Chondrocyte (in vitro differentiated cells): ENCODE data around the gene ARFGEF2. TPM values are rescaled to one million over a fixed set of nuclear protein-coding genes. Genes with fewer than 3 reads are reported as not detected.

Experiments
- DNase-seq: peaks from one replicate; pipeline ENCODE4 v3.0.0; 2021; ENCODE audit warnings: mixed read lengths, low spot score
- H3K27ac Mint-ChIP-seq: one replicate; pipeline ENCODE4 v1.8.0; 2021; ENCODE audit warnings: mild to moderate bottlenecking, moderate library complexity, mixed read lengths; ENCODE audit not compliant: unreplicated experiment
- H3K27me3 Mint-ChIP-seq: 2 replicates; pipeline ENCODE4 v1.8.0; 2021; ENCODE audit warnings: low read depth, mixed read lengths
- H3K36me3 Mint-ChIP-seq: 2 replicates; pipeline ENCODE4 v1.8.0; 2021; ENCODE audit warnings: low read depth, mixed read lengths
- H3K4me1 Mint-ChIP-seq: 2 replicates; pipeline ENCODE4 v1.8.0; 2021; ENCODE audit warnings: low read depth, mild to moderate bottlenecking, mixed read lengths
- H3K4me3 Mint-ChIP-seq: one replicate; pipeline ENCODE4 v1.8.0; 2021; ENCODE audit warnings: mild to moderate bottlenecking, moderate library complexity, mixed read lengths; ENCODE audit not compliant: unreplicated experiment
- H3K9me3 Mint-ChIP-seq: 2 replicates; pipeline ENCODE4 v1.8.0; 2021; ENCODE audit warnings: low read depth, mixed read lengths
- total RNA-seq: library from RNA; stranded (reverse); gene quantifications from 3 replicates; pipeline ENCODE4 v1.2.1, GENCODE V29; 2021
- TF ChIP-seq, protein P1 (sequence below): fragments of 200-600 bp; sonication (generic); IDR thresholded peaks from 2 replicates; pipeline ENCODE4 v1.5.0; 2021; ENCODE audit warnings: antibody characterized with exemption, mild to moderate bottlenecking, moderate library complexity

ARFGEF2 gene
- total RNA-seq, 1 donor from 2014 or later, result 31.8 TPM

DNA sequence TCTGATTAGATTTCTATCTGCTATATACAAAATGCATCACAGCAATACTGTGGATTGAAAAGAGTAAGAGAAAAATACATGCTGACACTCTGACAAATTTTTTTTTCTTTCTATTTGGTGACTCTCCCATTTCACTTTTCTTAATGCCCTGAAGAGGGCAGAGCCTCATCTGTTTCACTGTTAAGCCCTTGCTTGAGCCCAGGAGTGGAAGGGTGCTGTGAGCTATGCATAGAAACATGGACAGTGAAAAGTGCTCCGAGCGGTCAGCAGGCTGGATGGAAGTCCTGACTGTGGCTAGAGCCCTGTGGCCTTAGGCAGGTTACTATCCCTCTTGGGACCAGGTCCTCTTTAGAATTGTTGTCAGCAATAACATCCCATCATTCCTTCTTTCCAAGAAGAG, 107.2 kb downstream of the ARFGEF2 start:
- Mint-ChIP-seq H3K4me3 (no peak overlapping the region), H3K27ac (peak overlapping the region; percentile 87), H3K9me3 (no peaks in the 10 kb centered on the region), H3K4me1 (peaks cover 10% of the 10 kb centered on the region), H3K36me3 (peaks cover 27% of the 10 kb centered on the region), H3K27me3 (no peaks in the 10 kb centered on the region)
- TF ChIP-seq, protein P1, sequence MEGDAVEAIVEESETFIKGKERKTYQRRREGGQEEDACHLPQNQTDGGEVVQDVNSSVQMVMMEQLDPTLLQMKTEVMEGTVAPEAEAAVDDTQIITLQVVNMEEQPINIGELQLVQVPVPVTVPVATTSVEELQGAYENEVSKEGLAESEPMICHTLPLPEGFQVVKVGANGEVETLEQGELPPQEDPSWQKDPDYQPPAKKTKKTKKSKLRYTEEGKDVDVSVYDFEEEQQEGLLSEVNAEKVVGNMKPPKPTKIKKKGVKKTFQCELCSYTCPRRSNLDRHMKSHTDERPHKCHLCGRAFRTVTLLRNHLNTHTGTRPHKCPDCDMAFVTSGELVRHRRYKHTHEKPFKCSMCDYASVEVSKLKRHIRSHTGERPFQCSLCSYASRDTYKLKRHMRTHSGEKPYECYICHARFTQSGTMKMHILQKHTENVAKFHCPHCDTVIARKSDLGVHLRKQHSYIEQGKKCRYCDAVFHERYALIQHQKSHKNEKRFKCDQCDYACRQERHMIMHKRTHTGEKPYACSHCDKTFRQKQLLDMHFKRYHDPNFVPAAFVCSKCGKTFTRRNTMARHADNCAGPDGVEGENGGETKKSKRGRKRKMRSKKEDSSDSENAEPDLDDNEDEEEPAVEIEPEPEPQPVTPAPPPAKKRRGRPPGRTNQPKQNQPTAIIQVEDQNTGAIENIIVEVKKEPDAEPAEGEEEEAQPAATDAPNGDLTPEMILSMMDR, result peak; percentile 79
- DNase-seq, result no peak

DNA sequence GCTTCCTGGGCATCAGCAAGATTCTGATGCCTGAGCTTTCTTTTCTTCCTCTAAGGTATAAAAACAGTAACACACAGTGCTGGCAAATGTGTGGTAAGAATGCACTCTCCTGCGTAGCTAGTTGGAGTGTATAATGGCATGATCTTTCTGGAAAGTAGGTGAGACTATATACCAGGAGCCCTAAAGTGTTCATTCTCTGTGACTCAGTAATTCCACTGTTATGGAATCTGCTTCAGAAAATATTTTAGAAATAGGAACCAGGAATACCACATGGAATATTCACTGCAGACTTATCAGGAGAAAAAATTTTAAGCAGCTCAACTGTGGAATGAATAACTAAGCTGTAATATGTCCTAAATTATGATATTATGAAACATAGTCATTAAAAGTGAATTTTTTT, 107.7 kb downstream of the ARFGEF2 start:
- H3K4me1 Mint-ChIP-seq, result peaks cover 10% of the 10 kb centered on the region
- H3K4me3 Mint-ChIP-seq, result no peak overlapping the region
- peaks cover 26% of the 10 kb centered on the region for H3K36me3 Mint-ChIP-seq
- H3K27ac Mint-ChIP-seq, result peak overlapping the region; percentile 87
- TF ChIP-seq, protein P1, result no peak
- DNase-seq, result no peak
- no peaks in the 10 kb centered on the region for H3K27me3 Mint-ChIP-seq
- no peaks in the 10 kb centered on the region for H3K9me3 Mint-ChIP-seq

DNA sequence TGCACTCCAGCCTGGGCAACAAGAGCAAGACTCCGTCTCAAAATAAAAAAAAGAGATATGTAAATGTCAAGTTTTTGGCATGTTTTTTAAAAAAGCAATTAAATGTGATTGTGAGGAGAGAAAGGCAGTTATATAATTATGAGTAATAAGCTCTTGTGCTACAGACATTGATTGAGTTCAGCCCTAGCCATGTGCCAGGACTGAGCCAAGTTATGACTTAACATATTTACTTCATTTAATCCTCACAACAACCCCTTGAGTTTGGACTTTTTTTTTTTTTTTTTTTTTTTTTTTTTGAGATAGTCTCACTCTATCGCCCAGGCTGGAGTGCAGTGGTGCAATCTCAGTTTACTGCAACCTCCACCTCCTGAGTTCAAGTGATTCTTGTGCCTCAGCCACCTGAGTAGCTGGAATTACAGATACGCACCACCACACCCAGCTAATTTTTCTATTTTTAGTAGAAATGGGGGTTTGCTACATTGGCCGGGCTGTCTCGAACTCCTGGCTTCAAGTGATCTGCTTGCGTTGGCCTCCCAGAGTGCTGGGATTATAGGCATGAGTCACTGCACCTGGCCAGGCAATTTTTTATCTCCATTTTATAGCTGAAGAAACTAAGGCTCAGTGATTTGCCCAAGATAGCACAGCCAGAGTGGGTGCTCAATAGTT, 109.6 kb downstream of the ARFGEF2 start:
- H3K4me1 Mint-ChIP-seq, result peaks cover 10% of the 10 kb centered on the region
- TF ChIP-seq, protein P1, result no peak
- H3K9me3 Mint-ChIP-seq, result no peaks in the 10 kb centered on the region
- H3K4me3 Mint-ChIP-seq, result no peak overlapping the region
- no peak for DNase-seq
- no peak overlapping the region for H3K27ac Mint-ChIP-seq
- no peaks in the 10 kb centered on the region for H3K27me3 Mint-ChIP-seq
- H3K36me3 Mint-ChIP-seq, result peaks cover 18% of the 10 kb centered on the region

DNA sequence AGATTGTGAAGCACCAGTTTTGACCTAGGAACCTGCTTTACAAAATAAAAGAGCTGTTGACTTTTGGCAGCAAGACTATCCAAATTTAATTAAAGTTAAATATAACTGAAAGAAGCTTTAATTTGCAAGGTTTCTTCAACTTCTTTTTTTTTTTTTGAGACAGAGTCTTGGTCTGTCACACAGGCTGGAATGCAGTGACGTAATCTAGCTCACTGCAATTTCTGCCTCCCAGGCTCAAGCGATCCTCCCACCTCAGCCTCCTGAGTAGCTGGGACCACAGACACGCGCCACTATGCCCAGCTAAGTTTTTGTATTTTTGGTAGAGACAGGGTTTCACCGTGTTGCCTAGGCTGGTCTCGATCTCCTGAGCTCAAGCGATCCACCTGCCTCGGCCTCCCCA, 110.9 kb downstream of the ARFGEF2 start:
- Mint-ChIP-seq H3K27ac (no peak overlapping the region), H3K36me3 (peaks cover 18% of the 10 kb centered on the region), H3K4me3 (no peak overlapping the region)

DNA sequence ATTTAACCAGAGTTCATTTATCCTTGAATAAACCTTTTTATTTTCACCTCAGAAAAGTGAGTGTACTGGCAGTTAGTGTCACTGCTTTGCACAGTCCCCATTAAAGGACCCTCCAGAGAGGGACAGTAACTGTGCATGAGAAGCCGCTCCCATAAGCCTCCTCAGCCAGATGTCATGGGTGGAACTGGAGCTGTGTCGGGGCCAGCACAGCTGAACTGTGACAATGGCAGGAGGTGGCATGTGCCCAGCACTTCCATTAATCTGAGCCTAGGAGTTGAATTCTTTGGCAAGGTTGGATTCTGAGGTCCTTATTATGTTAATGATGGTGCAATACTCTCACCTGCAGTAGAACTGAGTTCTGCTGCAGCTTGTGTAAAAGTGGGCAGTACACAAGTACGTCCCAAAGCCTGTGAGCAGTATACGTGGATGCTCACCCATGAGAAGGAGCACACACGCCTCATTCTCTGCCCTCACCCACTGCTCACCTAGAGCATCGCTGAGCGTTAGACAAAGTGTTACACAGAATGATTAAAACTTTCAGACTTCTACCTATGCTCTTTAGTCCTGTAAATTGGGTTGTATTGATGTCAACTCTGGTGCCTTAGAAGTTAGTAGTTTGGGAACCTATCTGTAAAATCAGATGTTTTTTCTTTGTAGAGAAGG, 112.7 kb downstream of the ARFGEF2 start:
- TF ChIP-seq, protein P1, result no peak
- Mint-ChIP-seq H3K36me3 (peaks cover 15% of the 10 kb centered on the region), H3K4me1 (peaks cover 1% of the 10 kb centered on the region), H3K9me3 (no peaks in the 10 kb centered on the region), H3K27ac (no peak overlapping the region), H3K4me3 (no peak overlapping the region), H3K27me3 (no peaks in the 10 kb centered on the region)
- DNase-seq, result no peak

More for the DNA sequence above, 110.9 kb downstream of the ARFGEF2 start:
- H3K9me3 Mint-ChIP-seq, result no peaks in the 10 kb centered on the region
- H3K27me3 Mint-ChIP-seq, result no peaks in the 10 kb centered on the region
- TF ChIP-seq, protein P1, result no peak
- no peak for DNase-seq
- H3K4me1 Mint-ChIP-seq, result peaks cover 10% of the 10 kb centered on the region
